T-helper 17 cell (primary cell): ENCODE results near the gene BTBD9. TPM values are rescaled to one million over a fixed set of nuclear protein-coding genes. Genes with fewer than 3 reads are reported as not detected.

ENCODE experiments used
- ATAC-seq: fragments of 150-1000 bp; cut with Tn5 transposase; 2 replicates; pipeline ENCODE4 v1.10.0; 2021; ENCODE audit warnings: mild to moderate bottlenecking, moderate library complexity
- DNase-seq, 3 donors: peaks; one replicate each; pipeline versions ENCODE4 v3.0.0 to v3.0.0-alpha.2; 2020 to 2021
- H3K9me3 ChIP-seq: one replicate; pipeline ENCODE4 v1.7.0; 2013; ENCODE audit warnings: low read length, mild to moderate bottlenecking; ENCODE audit not compliant: control insufficient read depth, poor library complexity, severe bottlenecking
- H3K27ac Mint-ChIP-seq: one replicate; pipeline ENCODE4 v1.8.0; 2022; ENCODE audit warnings: mild to moderate bottlenecking, moderate library complexity, mixed read lengths
- H3K27me3 Mint-ChIP-seq: one replicate; pipeline ENCODE4 v1.8.0; 2022; ENCODE audit warnings: mixed read lengths
- H3K36me3 Mint-ChIP-seq: one replicate; pipeline ENCODE4 v1.8.0; 2022; ENCODE audit warnings: low read depth, mixed read lengths
- H3K4me1 Mint-ChIP-seq: one replicate; pipeline ENCODE4 v1.8.0; 2022; ENCODE audit warnings: mild to moderate bottlenecking, mixed read lengths
- H3K4me3 Mint-ChIP-seq: one replicate; pipeline ENCODE4 v1.8.0; 2022; ENCODE audit warnings: mild to moderate bottlenecking, moderate library complexity, mixed read lengths
- total RNA-seq, 4 donors: library from RNA in 2 of 4; stranded (reverse) in 2 of 4; gene quantifications; one replicate each; pipeline ENCODE4 v1.2.3 and lab custom pipeline; 2022 to 2026

BTBD9 gene
- total RNA-seq, 2 donors from 2014 or later, result 61.3 to 63.5 TPM

GRCh38 chr6:38367231-38367630 lies 272.5 kb downstream of the BTBD9 start:
- Mint-ChIP-seq H3K36me3 (peaks cover 5% of the 10 kb centered on the region), H3K4me3 (no peak overlapping the region), H3K4me1 (peaks cover 5% of the 10 kb centered on the region), H3K27ac (no peak overlapping the region), H3K27me3 (no peaks in the 10 kb centered on the region)
- ATAC-seq (no peak), DNase-seq (no peak)
- H3K9me3 ChIP-seq, result no peaks in the 10 kb centered on the region

GRCh38 chr6:38366234-38366633 lies 273.5 kb downstream of the BTBD9 start:
- ATAC-seq (no peak), DNase-seq (no peak)
- H3K27ac Mint-ChIP-seq, result no peak overlapping the region
- H3K27me3 Mint-ChIP-seq, result no peaks in the 10 kb centered on the region
- H3K9me3 ChIP-seq, result no peaks in the 10 kb centered on the region
- H3K4me1 Mint-ChIP-seq, result peaks cover 5% of the 10 kb centered on the region
- peaks cover 5% of the 10 kb centered on the region for H3K36me3 Mint-ChIP-seq
- H3K4me3 Mint-ChIP-seq, result no peak overlapping the region

GRCh38 chr6:38364775-38365174 lies 275.0 kb downstream of the BTBD9 start:
- H3K27me3 Mint-ChIP-seq, result no peaks in the 10 kb centered on the region
- H3K9me3 ChIP-seq, result no peaks in the 10 kb centered on the region
- ATAC-seq (no peak), DNase-seq (no peak)
- H3K36me3 Mint-ChIP-seq, result peaks cover 5% of the 10 kb centered on the region
- peaks cover 3% of the 10 kb centered on the region for H3K4me1 Mint-ChIP-seq
- H3K27ac Mint-ChIP-seq, result no peak overlapping the region
- H3K4me3 Mint-ChIP-seq, result no peak overlapping the region

GRCh38 chr6:38364127-38364526 lies 275.6 kb downstream of the BTBD9 start:
- no peaks in the 10 kb centered on the region for H3K27me3 Mint-ChIP-seq
- DNase-seq, result no peak
- H3K4me3 Mint-ChIP-seq, result no peak overlapping the region
- no peak for ATAC-seq
- H3K9me3 ChIP-seq, result no peaks in the 10 kb centered on the region
- peaks cover 5% of the 10 kb centered on the region for H3K36me3 Mint-ChIP-seq
- no peak overlapping the region for H3K27ac Mint-ChIP-seq
- peaks cover 5% of the 10 kb centered on the region for H3K4me1 Mint-ChIP-seq

GRCh38 chr6:38355519-38355918 lies 284.2 kb downstream of the BTBD9 start:
- H3K4me1 Mint-ChIP-seq, result peaks cover 14% of the 10 kb centered on the region
- H3K27ac Mint-ChIP-seq, result peak overlapping the region; percentile 65
- H3K9me3 ChIP-seq, result no peaks in the 10 kb centered on the region
- peak overlapping the region; percentile 50 for H3K4me3 Mint-ChIP-seq
- peaks cover 6% of the 10 kb centered on the region for H3K36me3 Mint-ChIP-seq
- H3K27me3 Mint-ChIP-seq, result no peaks in the 10 kb centered on the region
- DNase-seq, result no peak
- no peak for ATAC-seq

GRCh38 chr6:38354905-38355304 lies 284.8 kb downstream of the BTBD9 start:
- peaks cover 14% of the 10 kb centered on the region for H3K4me1 Mint-ChIP-seq
- H3K36me3 Mint-ChIP-seq, result peaks cover 6% of the 10 kb centered on the region
- H3K9me3 ChIP-seq, result no peaks in the 10 kb centered on the region
- DNase-seq, result no peak
- no peak overlapping the region for H3K4me3 Mint-ChIP-seq
- ATAC-seq, result no peak
- no peaks in the 10 kb centered on the region for H3K27me3 Mint-ChIP-seq
- peak overlapping the region; percentile 41 for H3K27ac Mint-ChIP-seq

- ATAC-seq, result no peak
- H3K36me3 Mint-ChIP-seq, result peaks cover 6% of the 10 kb centered on the region
- H3K4me3 Mint-ChIP-seq, result no peak overlapping the region
These were observed 285.7 kb downstream of the BTBD9 start for GRCh38 chr6:38354037-38354381.

GRCh38 chr6:38353310-38354036 lies 286.3 kb downstream of the BTBD9 start:
- H3K4me1 Mint-ChIP-seq, result peaks cover 10% of the 10 kb centered on the region
- no peak for ATAC-seq
- no peak overlapping the region for H3K4me3 Mint-ChIP-seq
- DNase-seq, result no peak
- no peaks in the 10 kb centered on the region for H3K9me3 ChIP-seq
- H3K36me3 Mint-ChIP-seq, result peaks cover 6% of the 10 kb centered on the region
- H3K27me3 Mint-ChIP-seq, result no peaks in the 10 kb centered on the region
- no peak overlapping the region for H3K27ac Mint-ChIP-seq

More at GRCh38 chr6:38354037-38354381, 285.7 kb downstream of the BTBD9 start:
- no peaks in the 10 kb centered on the region for H3K27me3 Mint-ChIP-seq
- no peaks in the 10 kb centered on the region for H3K9me3 ChIP-seq
- peaks cover 11% of the 10 kb centered on the region for H3K4me1 Mint-ChIP-seq
- H3K27ac Mint-ChIP-seq, result no peak overlapping the region
- no peak for DNase-seq

GRCh38 chr6:38352636-38353035 lies 287.1 kb downstream of the BTBD9 start:
- ATAC-seq, result no peak
- peaks cover 5% of the 10 kb centered on the region for H3K36me3 Mint-ChIP-seq
- H3K27ac Mint-ChIP-seq, result no peak overlapping the region
- no peak for DNase-seq
- H3K9me3 ChIP-seq, result no peaks in the 10 kb centered on the region
- peaks cover 9% of the 10 kb centered on the region for H3K4me1 Mint-ChIP-seq
- no peak overlapping the region for H3K4me3 Mint-ChIP-seq
- no peaks in the 10 kb centered on the region for H3K27me3 Mint-ChIP-seq

GRCh38 chr6:38350942-38351341 lies 288.8 kb downstream of the BTBD9 start:
- Mint-ChIP-seq H3K4me3 (no peak overlapping the region), H3K36me3 (peaks cover 2% of the 10 kb centered on the region), H3K27ac (no peak overlapping the region), H3K4me1 (peaks cover 4% of the 10 kb centered on the region), H3K27me3 (no peaks in the 10 kb centered on the region)
- H3K9me3 ChIP-seq, result no peaks in the 10 kb centered on the region
- no peak for DNase-seq
- ATAC-seq, result no peak

GRCh38 chr6:38350220-38350619 lies 289.5 kb downstream of the BTBD9 start:
- Mint-ChIP-seq H3K27me3 (no peaks in the 10 kb centered on the region), H3K27ac (no peak overlapping the region), H3K4me1 (peaks cover 3% of the 10 kb centered on the region), H3K36me3 (peaks cover 5% of the 10 kb centered on the region), H3K4me3 (no peak overlapping the region)
- DNase-seq, result no peak
- no peak for ATAC-seq
- H3K9me3 ChIP-seq, result no peaks in the 10 kb centered on the region

GRCh38 chr6:38349795-38350194 lies 289.9 kb downstream of the BTBD9 start:
- Mint-ChIP-seq H3K36me3 (peaks cover 5% of the 10 kb centered on the region), H3K27me3 (no peaks in the 10 kb centered on the region), H3K4me3 (no peak overlapping the region), H3K4me1 (peaks cover 3% of the 10 kb centered on the region), H3K27ac (no peak overlapping the region)
- no peaks in the 10 kb centered on the region for H3K9me3 ChIP-seq
- ATAC-seq, result no peak
- DNase-seq, result no peak

GRCh38 chr6:38349221-38349620 lies 290.5 kb downstream of the BTBD9 start:
- ATAC-seq, result no peak
- H3K4me3 Mint-ChIP-seq, result no peak overlapping the region
- no peaks in the 10 kb centered on the region for H3K9me3 ChIP-seq
- H3K36me3 Mint-ChIP-seq, result peaks cover 5% of the 10 kb centered on the region
- peaks cover 3% of the 10 kb centered on the region for H3K4me1 Mint-ChIP-seq
- no peak for DNase-seq
- H3K27ac Mint-ChIP-seq, result no peak overlapping the region
- H3K27me3 Mint-ChIP-seq, result no peaks in the 10 kb centered on the region

- H3K9me3 ChIP-seq, result no peaks in the 10 kb centered on the region
- Mint-ChIP-seq H3K4me3 (no peak overlapping the region), H3K4me1 (peaks cover 6% of the 10 kb centered on the region), H3K36me3 (peaks cover 8% of the 10 kb centered on the region), H3K27ac (no peak overlapping the region), H3K27me3 (no peaks in the 10 kb centered on the region)
- DNase-seq (no peak), ATAC-seq (no peak)
These were observed 291.4 kb downstream of the BTBD9 start for GRCh38 chr6:38348371-38348770.
